ENCODE data around the gene CALN1. TPM values are rescaled to one million over a fixed set of nuclear protein-coding genes. Genes with fewer than 3 reads are reported as not detected.

Gene CALN1
- total RNA-seq, 1 donor from 2014 or later: not detected

DNA sequence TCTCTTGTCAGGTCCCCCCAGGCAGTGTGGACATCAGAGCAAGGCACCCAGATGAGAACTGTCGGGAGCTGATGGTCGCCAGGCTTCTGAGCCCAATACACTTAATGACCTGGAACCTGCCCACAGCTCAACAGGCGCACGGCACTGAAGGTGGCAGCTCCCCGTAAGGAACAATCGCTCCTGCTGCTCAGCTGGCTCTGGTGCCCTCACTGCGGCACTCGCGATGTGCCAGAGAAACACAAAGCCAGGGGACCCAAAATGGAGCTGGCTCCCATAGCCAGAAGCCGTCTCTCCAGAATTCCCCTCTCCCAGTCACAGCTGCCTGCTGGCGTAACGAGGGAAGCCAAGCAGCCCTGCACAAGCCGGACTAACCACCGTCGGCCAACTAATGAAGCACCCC is 6.3 kb downstream of the CALN1 start:
- Histone ChIP-seq H3K79me2 (ENCODE audit: insufficient read depth, low read length) (no peaks in the 10 kb centered on the region), H3K27ac (ENCODE audit: low read depth, low read length) (no peak overlapping the region), H3K4me1 (ENCODE audit: insufficient read depth, low read length) (no peaks in the 10 kb centered on the region), H3K9ac (ENCODE audit: low read length) (no peak overlapping the region), H2AFZ (ENCODE audit: low read depth, low read length) (no peak overlapping the region), H3K27me3 (ENCODE audit: insufficient read depth, low read length) (no peaks in the 10 kb centered on the region), H3K4me2 (ENCODE audit: low read length) (no peak overlapping the region), H3K4me3 (ENCODE audit: insufficient read depth, low read depth, low read length) (no peak overlapping the region), H3K36me3 (ENCODE audit: insufficient read depth, low read length) (no peaks in the 10 kb centered on the region), H4K20me1 (ENCODE audit: insufficient read depth, low read length) (no peaks in the 10 kb centered on the region), H3K9me3 (ENCODE audit: insufficient read depth, low read depth, low read length) (no peaks in the 10 kb centered on the region)
- Mint-ChIP-seq H3K4me3 (ENCODE audit: unreplicated experiment) (no peak overlapping the region), H3K9me3 (ENCODE audit: unreplicated experiment) (peaks cover 3% of the 10 kb centered on the region), H3K27me3 (ENCODE audit: low read depth, unreplicated experiment) (peaks cover 23% of the 10 kb centered on the region), H3K27ac (ENCODE audit: unreplicated experiment) (no peak overlapping the region), H3K4me1 (ENCODE audit: low read depth, unreplicated experiment) (peaks cover 2% of the 10 kb centered on the region), H3K36me3 (ENCODE audit: low read depth, unreplicated experiment) (no peaks in the 10 kb centered on the region)
- no peak for DNase-seq (ENCODE audit: low read depth)
- TF ChIP-seq CTCF (IDR thresholded peaks at IDR 0.05; ENCODE audit: insufficient read depth, low read depth, low read length): no peak
- TF ChIP-seq EZH2 (IDR thresholded peaks at IDR 0.05; ENCODE audit: insufficient read depth, low read length): no peak
- FAIRE-seq: no peak

GRCh38 chr7:72405418-72405817 is 6.7 kb downstream of the CALN1 start:
- Histone ChIP-seq H3K27ac (ENCODE audit: low read depth, low read length) (no peak overlapping the region), H3K4me2 (ENCODE audit: low read length) (no peak overlapping the region), H3K27me3 (ENCODE audit: insufficient read depth, low read length) (no peaks in the 10 kb centered on the region), H3K9ac (ENCODE audit: low read length) (no peak overlapping the region), H4K20me1 (ENCODE audit: insufficient read depth, low read length) (no peaks in the 10 kb centered on the region), H3K4me1 (ENCODE audit: insufficient read depth, low read length) (no peaks in the 10 kb centered on the region), H3K9me3 (ENCODE audit: insufficient read depth, low read depth, low read length) (no peaks in the 10 kb centered on the region), H3K4me3 (ENCODE audit: insufficient read depth, low read depth, low read length) (no peak overlapping the region), H2AFZ (ENCODE audit: low read depth, low read length) (no peak overlapping the region), H3K36me3 (ENCODE audit: insufficient read depth, low read length) (no peaks in the 10 kb centered on the region), H3K79me2 (ENCODE audit: insufficient read depth, low read length) (no peaks in the 10 kb centered on the region)
- peaks cover 3% of the 10 kb centered on the region for H3K9me3 Mint-ChIP-seq (ENCODE audit: unreplicated experiment)
- no peak for FAIRE-seq
- peaks cover 25% of the 10 kb centered on the region for H3K27me3 Mint-ChIP-seq (ENCODE audit: low read depth, unreplicated experiment)
- H3K36me3 Mint-ChIP-seq (ENCODE audit: low read depth, unreplicated experiment): no peaks in the 10 kb centered on the region
- DNase-seq (ENCODE audit: low read depth): no peak
- H3K4me3 Mint-ChIP-seq (ENCODE audit: unreplicated experiment): no peak overlapping the region
- H3K4me1 Mint-ChIP-seq (ENCODE audit: low read depth, unreplicated experiment): peaks cover 2% of the 10 kb centered on the region
- TF ChIP-seq EZH2 (IDR thresholded peaks at IDR 0.05; ENCODE audit: insufficient read depth, low read length) (no peak), CTCF (IDR thresholded peaks at IDR 0.05; ENCODE audit: insufficient read depth, low read depth, low read length) (no peak)
- no peak overlapping the region for H3K27ac Mint-ChIP-seq (ENCODE audit: unreplicated experiment)

DNA sequence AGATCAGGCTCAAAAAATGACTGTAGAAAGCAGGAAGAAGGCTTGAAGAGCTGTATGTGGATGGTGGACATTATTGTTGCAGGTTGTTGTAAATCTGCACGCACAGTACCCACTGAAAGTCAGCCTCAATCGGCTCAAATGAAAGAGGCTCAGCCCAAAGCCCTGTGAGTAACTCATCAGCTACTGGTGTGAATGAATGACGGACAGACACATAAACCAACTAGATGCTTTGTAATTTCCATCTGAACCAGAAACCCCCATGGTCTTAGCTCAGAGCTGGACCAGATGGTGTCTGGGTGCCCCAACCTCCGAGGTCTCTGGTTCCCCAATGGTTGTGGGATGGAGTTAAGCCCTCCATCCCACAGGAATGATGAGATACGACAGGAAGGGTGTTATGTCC is 7.4 kb downstream of the CALN1 start:
- H3K27me3 Mint-ChIP-seq (ENCODE audit: low read depth, unreplicated experiment): peaks cover 25% of the 10 kb centered on the region
- H3K4me1 Mint-ChIP-seq (ENCODE audit: low read depth, unreplicated experiment): peaks cover 2% of the 10 kb centered on the region
- no peak overlapping the region for H3K27ac ChIP-seq (ENCODE audit: low read depth, low read length)
- H3K4me1 ChIP-seq (ENCODE audit: insufficient read depth, low read length): no peaks in the 10 kb centered on the region
- no peaks in the 10 kb centered on the region for H3K27me3 ChIP-seq (ENCODE audit: insufficient read depth, low read length)
- H3K9me3 ChIP-seq (ENCODE audit: insufficient read depth, low read depth, low read length): no peaks in the 10 kb centered on the region
- H3K4me3 ChIP-seq (ENCODE audit: insufficient read depth, low read depth, low read length): no peak overlapping the region
- no peak overlapping the region for H2AFZ ChIP-seq (ENCODE audit: low read depth, low read length)
- no peaks in the 10 kb centered on the region for H3K79me2 ChIP-seq (ENCODE audit: insufficient read depth, low read length)
- no peak overlapping the region for H3K4me3 Mint-ChIP-seq (ENCODE audit: unreplicated experiment)
- no peaks in the 10 kb centered on the region for H3K36me3 ChIP-seq (ENCODE audit: insufficient read depth, low read length)
- no peak for DNase-seq (ENCODE audit: low read depth)
- FAIRE-seq: no peak
- no peaks in the 10 kb centered on the region for H4K20me1 ChIP-seq (ENCODE audit: insufficient read depth, low read length)
- H3K36me3 Mint-ChIP-seq (ENCODE audit: low read depth, unreplicated experiment): no peaks in the 10 kb centered on the region
- no peak overlapping the region for H3K27ac Mint-ChIP-seq (ENCODE audit: unreplicated experiment)
- no peak overlapping the region for H3K4me2 ChIP-seq (ENCODE audit: low read length)
- H3K9ac ChIP-seq (ENCODE audit: low read length): no peak overlapping the region
- H3K9me3 Mint-ChIP-seq (ENCODE audit: unreplicated experiment): peaks cover 3% of the 10 kb centered on the region
- no peak for TF ChIP-seq EZH2 (IDR thresholded peaks at IDR 0.05; ENCODE audit: insufficient read depth, low read length)
- no peak for TF ChIP-seq CTCF (IDR thresholded peaks at IDR 0.05; ENCODE audit: insufficient read depth, low read depth, low read length)

All from astrocyte (in vitro differentiated cells and primary cell).